Ishikawa (cell line): Measurements from ENCODE around the gene MED12L.

ENCODE experiments used
- CEBPB ChIP-seq: IDR thresholded peaks from 2 replicates; pipeline ENCODE4 v1.6.1; 2012
- CREB1 ChIP-seq: IDR thresholded peaks from 2 replicates; pipeline ENCODE4 v1.6.1; 2012; ENCODE audit warnings: low read depth
- EGR1 ChIP-seq: IDR thresholded peaks from 2 replicates; pipeline ENCODE4 v1.6.1; 2012
- EP300 ChIP-seq: IDR thresholded peaks from 2 replicates; pipeline ENCODE4 v1.6.1; 2012; ENCODE audit warnings: borderline replicate concordance
- FOXM1 ChIP-seq: IDR thresholded peaks from 2 replicates; pipeline ENCODE4 v1.6.1; 2012; ENCODE audit warnings: low read depth, borderline replicate concordance
- MAX ChIP-seq: IDR thresholded peaks from 2 replicates; pipeline ENCODE4 v1.6.1; 2012
- NFIC ChIP-seq: IDR thresholded peaks from 2 replicates; pipeline ENCODE4 v1.6.1; 2012
- RAD21 ChIP-seq: IDR thresholded peaks from 2 replicates; pipeline ENCODE4 v1.6.1; 2012; ENCODE audit warnings: low read depth
- REST ChIP-seq: IDR thresholded peaks from 2 replicates; pipeline ENCODE4 v1.6.1; 2012; ENCODE audit warnings: low read depth, mild to moderate bottlenecking
- TAF1 ChIP-seq: IDR thresholded peaks from 2 replicates; pipeline ENCODE4 v1.6.1; 2012; ENCODE audit warnings: low read depth, mild to moderate bottlenecking
- TCF12 ChIP-seq: IDR thresholded peaks from 2 replicates; pipeline ENCODE4 v1.6.1; 2012; ENCODE audit warnings: low read depth
- TEAD4 ChIP-seq: IDR thresholded peaks from 2 replicates; pipeline ENCODE4 v1.6.1; 2012
- USF1 ChIP-seq: IDR thresholded peaks from 2 replicates; pipeline ENCODE4 v1.6.1; 2012
- YY1 ChIP-seq: IDR thresholded peaks from 2 replicates; pipeline ENCODE4 v1.6.1; 2012; ENCODE audit warnings: low read depth
- ZBTB7A ChIP-seq: IDR thresholded peaks from 2 replicates; pipeline ENCODE4 v1.6.1; 2012; ENCODE audit warnings: low read depth

MED12L gene

GRCh38 chr3:151106311-151106710 is 20.8 kb downstream of the MED12L start:
- TF ChIP-seq CEBPB = no peak
- no peak for TF ChIP-seq REST
- no peak for TF ChIP-seq CREB1
- no peak for TF ChIP-seq TAF1
- TF ChIP-seq YY1 = no peak
- no peak for TF ChIP-seq NFIC
- no peak for TF ChIP-seq TEAD4
- no peak for TF ChIP-seq RAD21
- TF ChIP-seq USF1 = no peak
- no peak for TF ChIP-seq EGR1
- no peak for TF ChIP-seq TCF12

GRCh38 chr3:151107177-151107576 is 21.7 kb downstream of the MED12L start:
- TF ChIP-seq CEBPB = no peak

- TF ChIP-seq RAD21 (no peak), MAX (no peak)
Observed at GRCh38 chr3:151107701-151108100, 22.2 kb downstream of the MED12L start.

GRCh38 chr3:151109286-151109800 is 23.9 kb downstream of the MED12L start:
- TF ChIP-seq TCF12 = no peak
- no peak for TF ChIP-seq CEBPB

- no peak for TF ChIP-seq CEBPB
- no peak for TF ChIP-seq EP300
Observed at GRCh38 chr3:151112731-151113130, 27.3 kb downstream of the MED12L start.

- TF ChIP-seq REST = no peak
- TF ChIP-seq CEBPB = no peak
- TF ChIP-seq USF1 = no peak
- TF ChIP-seq ZBTB7A = no peak
- TF ChIP-seq MAX = no peak
- no peak for TF ChIP-seq FOXM1
- no peak for TF ChIP-seq RAD21
- TF ChIP-seq EGR1 = no peak
- no peak for TF ChIP-seq NFIC
- TF ChIP-seq TEAD4 = no peak
- TF ChIP-seq YY1 = no peak
- no peak for TF ChIP-seq TAF1
- TF ChIP-seq TCF12 = no peak
- no peak for TF ChIP-seq CREB1
- TF ChIP-seq EP300 = no peak
Observed at GRCh38 chr3:151113343-151113742, 27.9 kb downstream of the MED12L start.

- TF ChIP-seq MAX = no peak
- TF ChIP-seq RAD21 = no peak
Observed at GRCh38 chr3:151117047-151117446, 31.6 kb downstream of the MED12L start.

- TF ChIP-seq REST (no peak), TAF1 (no peak)
Observed at GRCh38 chr3:151119188-151119587, 33.7 kb downstream of the MED12L start.
